Mesenchymal stem cell (in vitro differentiated cells and primary cell): ENCODE data around the gene SERINC5.

Experiments used
- DNase-seq: peaks from one replicate; pipeline ENCODE4 v3.0.0-alpha.2; 2013
- H2AFZ ChIP-seq: one replicate; pipeline ENCODE4 v1.6.1; 2013; ENCODE audit warnings: low read depth, mild to moderate bottlenecking, control low read depth, inconsistent platforms, low read length, moderate library complexity
- H2AK5ac ChIP-seq: 2 replicates; pipeline ENCODE4 v1.6.1; 2013; ENCODE audit warnings: low read length, moderate library complexity, mild to moderate bottlenecking, inconsistent platforms; ENCODE audit not compliant: severe bottlenecking
- H2BK120ac ChIP-seq: one replicate; pipeline ENCODE4 v1.6.1; 2013; ENCODE audit warnings: low read depth, mild to moderate bottlenecking, inconsistent platforms, low read length, moderate library complexity
- H2BK12ac ChIP-seq, 2 experiments: one replicate each; pipeline ENCODE4 v1.6.1; 2013; ENCODE audit warnings: inconsistent platforms in 2 of 2, low read length in 2 of 2, mild to moderate bottlenecking in 2 of 2, moderate library complexity in 2 of 2, control low read depth in 1 of 2
- H2BK15ac ChIP-seq: one replicate; pipeline ENCODE4 v1.6.1; 2013; ENCODE audit warnings: mild to moderate bottlenecking, low read depth, inconsistent platforms; ENCODE audit not compliant: poor library complexity, severe bottlenecking
- H2BK5ac ChIP-seq: 2 replicates; pipeline ENCODE4 v1.6.1; 2013; ENCODE audit warnings: low read depth, mild to moderate bottlenecking, low read length, control low read depth, inconsistent platforms; ENCODE audit not compliant: poor library complexity, severe bottlenecking
- H3K14ac ChIP-seq, 2 experiments: one replicate each; pipeline ENCODE4 v1.6.1; 2013; ENCODE audit warnings: inconsistent platforms in 2 of 2, low read length in 2 of 2, control low read depth in 1 of 2, mild to moderate bottlenecking in 1 of 2, moderate library complexity in 1 of 2
- H3K18ac ChIP-seq, 2 experiments: one replicate each; pipeline ENCODE4 v1.6.1; 2013; ENCODE audit warnings: inconsistent platforms in 2 of 2, low read length in 2 of 2, control low read depth in 1 of 2, low read depth in 1 of 2, mild to moderate bottlenecking in 1 of 2
- H3K23ac ChIP-seq, 2 experiments: one replicate each; pipeline ENCODE4 v1.6.1; 2013; ENCODE audit warnings: inconsistent platforms in 2 of 2, low read length in 2 of 2, mild to moderate bottlenecking in 2 of 2, moderate library complexity in 2 of 2, control low read depth in 1 of 2
- H3K27ac ChIP-seq: 2 replicates; pipeline ENCODE4 v1.5.1; 2013; ENCODE audit warnings: mild to moderate bottlenecking, moderate library complexity, low read length, control low read depth, inconsistent platforms; ENCODE audit not compliant: poor library complexity, severe bottlenecking
- H3K27me3 ChIP-seq, 2 experiments: 2 replicates each; pipeline versions ENCODE4 v1.6.1 to v1.7.0; 2013; ENCODE audit warnings: low read length in 2 of 2, mild to moderate bottlenecking in 2 of 2, moderate library complexity in 2 of 2, control low read depth in 1 of 2, inconsistent platforms in 1 of 2; ENCODE audit not compliant: control insufficient read depth in 1 of 2, insufficient read depth in 1 of 2
- H3K36me3 ChIP-seq, 2 experiments: 2 replicates each; pipeline versions ENCODE4 v1.6.1 to v1.7.0; 2013; ENCODE audit warnings: low read length in 2 of 2, control low read depth in 1 of 2, inconsistent platforms in 1 of 2, low read depth in 1 of 2, mild to moderate bottlenecking in 1 of 2; ENCODE audit not compliant: insufficient read depth in 2 of 2, control insufficient read depth in 1 of 2
- H3K4ac ChIP-seq, 2 experiments: one replicate each; pipeline ENCODE4 v1.6.1; 2013; ENCODE audit warnings: inconsistent platforms in 2 of 2, low read length in 2 of 2, mild to moderate bottlenecking in 2 of 2, moderate library complexity in 2 of 2, control low read depth in 1 of 2, low read depth in 1 of 2
- H3K4me1 ChIP-seq: 2 replicates; pipeline ENCODE4 v1.6.1; 2013; ENCODE audit warnings: low read depth, low read length, control low read depth; ENCODE audit not compliant: control insufficient read depth, insufficient read depth
- H3K4me2 ChIP-seq: 2 replicates; pipeline ENCODE4 v1.6.1; 2013; ENCODE audit warnings: low read length, mild to moderate bottlenecking, inconsistent platforms; ENCODE audit not compliant: poor library complexity, severe bottlenecking
- H3K4me3 ChIP-seq, 2 experiments: 2 replicates each; pipeline versions ENCODE4 v1.5.1 to v1.7.0; 2013; ENCODE audit warnings: low read length in 2 of 2, mild to moderate bottlenecking in 2 of 2, control low read depth in 1 of 2, low read depth in 1 of 2; ENCODE audit not compliant: insufficient read depth in 1 of 2
- H3K79me1 ChIP-seq: replicated peaks from 2 replicates; pipeline ENCODE4 v1.6.1; 2013; ENCODE audit warnings: mild to moderate bottlenecking, control low read depth, low read length, inconsistent platforms; ENCODE audit not compliant: poor library complexity, severe bottlenecking
- H3K9ac ChIP-seq: 2 replicates; pipeline ENCODE4 v1.7.0; 2013; ENCODE audit warnings: mild to moderate bottlenecking, low read length, moderate library complexity
- H3K9me3 ChIP-seq: 2 replicates; pipeline ENCODE4 v1.7.0; 2013; ENCODE audit warnings: mild to moderate bottlenecking, low read length; ENCODE audit not compliant: control insufficient read depth
- H4K8ac ChIP-seq: one replicate; pipeline ENCODE4 v1.6.1; 2013; ENCODE audit warnings: inconsistent platforms, mild to moderate bottlenecking, low read length, moderate library complexity
- H4K91ac ChIP-seq: one replicate; pipeline ENCODE4 v1.6.1; 2013; ENCODE audit warnings: mild to moderate bottlenecking, low read length, inconsistent platforms
- whole genome bisulfite sequencing: methylation state at CpG from one replicate; pipeline ENCODE4 v1.1.7; 2013; ENCODE audit warnings: mixed read lengths; 5-methylcytosine and 5-hydroxymethylcytosine counted together

SERINC5 gene

GRCh38 chr5:80251636-80252035 lies 4.2 kb downstream of the SERINC5 start:
- Histone ChIP-seq H4K91ac (no peak overlapping the region), H3K4ac (no peak overlapping the region), H3K27ac (no peak overlapping the region), H3K36me3 (no peaks in the 10 kb centered on the region), H3K14ac (no peak overlapping the region), H2BK12ac (no peak overlapping the region), H2BK5ac (no peak overlapping the region), H3K4me2 (no peak overlapping the region), H2BK15ac (no peak overlapping the region), H2AFZ (no peak overlapping the region), H2AK5ac (no peak overlapping the region), H3K4me3 (no peak overlapping the region), H3K9ac (no peak overlapping the region), H3K18ac (no peak overlapping the region), H3K27me3 (no peaks in the 10 kb centered on the region), H3K79me1 (peaks cover 23% of the 10 kb centered on the region), H3K23ac (no peak overlapping the region), H3K9me3 (no peaks in the 10 kb centered on the region), H2BK120ac (no peak overlapping the region), H3K4me1 (peaks cover 7% of the 10 kb centered on the region), H4K8ac (no peak overlapping the region)
- no peak for DNase-seq
- WGBS: 98% methylated on average over 8 of the region's 8 CpGs

- Histone ChIP-seq H2BK12ac (no peak overlapping the region), H3K14ac (no peak overlapping the region), H4K8ac (no peak overlapping the region), H3K79me1 (peaks cover 23% of the 10 kb centered on the region), H3K27me3 (no peaks in the 10 kb centered on the region), H3K4ac (no peak overlapping the region), H2BK120ac (no peak overlapping the region), H3K23ac (no peak overlapping the region), H3K4me1 (peaks cover 6% of the 10 kb centered on the region), H3K27ac (no peak overlapping the region), H2AK5ac (no peak overlapping the region), H3K4me2 (no peak overlapping the region), H2BK15ac (no peak overlapping the region), H3K9ac (no peak overlapping the region), H3K4me3 (no peak overlapping the region), H2BK5ac (no peak overlapping the region), H3K18ac (no peak overlapping the region), H2AFZ (no peak overlapping the region), H3K36me3 (no peaks in the 10 kb centered on the region), H3K9me3 (no peaks in the 10 kb centered on the region), H4K91ac (no peak overlapping the region)
- DNase-seq: no peak
- 52% methylated on average over 5 of the region's 7 CpGs for WGBS
Measured at GRCh38 chr5:80250801-80251200, 5.0 kb downstream of the SERINC5 start.

DNA sequence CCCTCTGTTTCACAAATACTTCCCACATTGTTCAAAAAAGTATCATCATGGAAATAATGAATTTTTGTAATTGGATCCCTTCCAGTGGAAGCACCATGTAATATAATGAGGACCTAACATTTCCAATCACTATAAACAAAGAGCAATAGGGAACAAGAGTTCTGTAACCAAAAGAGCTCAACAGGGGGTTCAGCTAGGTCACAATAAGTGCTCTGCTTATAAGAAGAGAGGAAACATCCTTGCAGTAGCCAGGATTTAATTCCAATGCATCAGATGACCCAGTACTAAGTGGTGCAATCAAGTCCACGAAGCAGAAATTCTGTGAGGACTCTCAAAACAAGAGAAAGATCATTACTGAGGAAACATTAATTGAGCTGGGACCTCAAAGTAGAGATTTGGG lies 5.9 kb downstream of the SERINC5 start:
- WGBS: 92% methylated on average over 1 of the region's 1 CpG
- H4K91ac ChIP-seq: no peak overlapping the region

DNA sequence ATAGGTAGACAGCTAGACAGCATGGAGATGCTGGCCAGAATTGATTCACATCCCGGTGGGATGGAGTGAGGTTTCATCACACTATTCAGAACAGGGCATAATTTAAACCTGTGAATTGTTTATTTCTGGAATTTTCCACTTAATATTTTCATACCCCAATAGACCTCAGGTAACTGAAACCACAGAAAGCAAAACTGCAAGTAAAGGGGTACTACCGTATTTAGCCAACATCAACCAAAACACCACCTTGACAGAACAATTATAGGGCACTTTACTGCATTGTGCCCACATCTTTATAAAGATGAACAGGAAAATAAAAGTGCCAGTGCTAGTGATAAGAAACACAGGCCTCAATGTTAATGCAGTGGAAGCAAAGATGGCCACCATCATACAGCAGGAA lies 7.5 kb downstream of the SERINC5 start:
- Histone ChIP-seq H2AK5ac (no peak overlapping the region), H3K4me1 (peaks cover 2% of the 10 kb centered on the region), H3K9me3 (no peaks in the 10 kb centered on the region), H4K91ac (no peak overlapping the region), H3K79me1 (peaks cover 33% of the 10 kb centered on the region), H3K9ac (no peak overlapping the region), H2BK5ac (no peak overlapping the region), H3K4me3 (no peak overlapping the region), H3K36me3 (no peaks in the 10 kb centered on the region), H3K4me2 (no peak overlapping the region), H3K14ac (no peak overlapping the region), H3K27me3 (no peaks in the 10 kb centered on the region), H3K23ac (no peak overlapping the region), H3K27ac (no peak overlapping the region), H2AFZ (no peak overlapping the region), H3K18ac (no peak overlapping the region), H3K4ac (no peak overlapping the region), H4K8ac (no peak overlapping the region), H2BK120ac (no peak overlapping the region), H2BK12ac (no peak overlapping the region), H2BK15ac (no peak overlapping the region)
- 100% methylated on average over 1 of the region's 2 CpGs for WGBS
- no peak for DNase-seq

More for the DNA sequence above, 5.9 kb downstream of the SERINC5 start:
- no peaks in the 10 kb centered on the region for H3K36me3 ChIP-seq
- H3K18ac ChIP-seq: no peak overlapping the region
- H3K14ac ChIP-seq: no peak overlapping the region
- H3K27me3 ChIP-seq: no peaks in the 10 kb centered on the region
- peaks cover 5% of the 10 kb centered on the region for H3K4me1 ChIP-seq
- no peak overlapping the region for H2BK5ac ChIP-seq
- peaks cover 28% of the 10 kb centered on the region for H3K79me1 ChIP-seq
- peak; percentile 11 for DNase-seq
- no peak overlapping the region for H2BK120ac ChIP-seq
- no peak overlapping the region for H4K8ac ChIP-seq
- no peak overlapping the region for H2BK12ac ChIP-seq
- H3K4me3 ChIP-seq: no peak overlapping the region
- H3K27ac ChIP-seq: no peak overlapping the region
- no peak overlapping the region for H3K9ac ChIP-seq
- H2AFZ ChIP-seq: no peak overlapping the region
- H2BK15ac ChIP-seq: no peak overlapping the region
- no peak overlapping the region for H2AK5ac ChIP-seq
- H3K9me3 ChIP-seq: no peaks in the 10 kb centered on the region
- H3K4ac ChIP-seq: no peak overlapping the region
- no peak overlapping the region for H3K4me2 ChIP-seq
- H3K23ac ChIP-seq: no peak overlapping the region
